Fibroblast of mammary gland (primary cell): Measurements from ENCODE around the gene PIM3.

Experiments used
- DNase-seq: peaks from one replicate; pipeline ENCODE4 v3.0.0-alpha.2; 2010; ENCODE audit warnings: low read depth
- H3K4me3 ChIP-seq: 2 replicates; pipeline ENCODE4 v1.5.1; 2011; ENCODE audit warnings: low read depth, mild to moderate bottlenecking, low read length, moderate library complexity; ENCODE audit not compliant: control insufficient read depth
- CTCF ChIP-seq: conservative IDR thresholded peaks from 2 replicates; pipeline ENCODE4 v1.5.1; 2011; ENCODE audit warnings: low read depth, low read length, inconsistent platforms; ENCODE audit not compliant: control insufficient read depth, insufficient read depth

Gene PIM3

DNA sequence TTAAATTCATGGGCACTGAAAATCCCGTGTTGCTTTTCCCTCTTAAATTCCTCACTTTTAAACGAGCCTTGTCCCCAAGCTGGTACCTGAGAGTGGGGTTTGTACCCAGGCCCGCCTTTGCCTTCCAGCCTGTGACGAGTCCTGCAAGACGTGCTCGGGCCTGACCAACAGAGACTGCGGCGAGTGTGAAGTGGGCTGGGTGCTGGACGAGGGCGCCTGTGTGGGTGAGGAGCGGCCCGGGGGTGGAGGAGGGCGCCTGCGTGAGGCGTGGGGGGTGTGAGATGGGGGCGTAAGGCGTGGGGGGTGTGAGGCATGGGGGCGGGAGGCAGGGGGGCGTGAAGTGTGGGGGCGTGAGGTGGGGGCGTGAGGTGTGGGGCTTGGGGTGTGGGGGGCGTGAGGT lies 38.1 kb upstream of the PIM3 start:
- no peak for DNase-seq
- no peak for TF ChIP-seq CTCF
- H3K4me3 ChIP-seq: no peak overlapping the region

GRCh38 chr22:49922926-49923325 lies 37.6 kb upstream of the PIM3 start:
- no peak for TF ChIP-seq CTCF
- no peak overlapping the region for H3K4me3 ChIP-seq
- no peak for DNase-seq

DNA sequence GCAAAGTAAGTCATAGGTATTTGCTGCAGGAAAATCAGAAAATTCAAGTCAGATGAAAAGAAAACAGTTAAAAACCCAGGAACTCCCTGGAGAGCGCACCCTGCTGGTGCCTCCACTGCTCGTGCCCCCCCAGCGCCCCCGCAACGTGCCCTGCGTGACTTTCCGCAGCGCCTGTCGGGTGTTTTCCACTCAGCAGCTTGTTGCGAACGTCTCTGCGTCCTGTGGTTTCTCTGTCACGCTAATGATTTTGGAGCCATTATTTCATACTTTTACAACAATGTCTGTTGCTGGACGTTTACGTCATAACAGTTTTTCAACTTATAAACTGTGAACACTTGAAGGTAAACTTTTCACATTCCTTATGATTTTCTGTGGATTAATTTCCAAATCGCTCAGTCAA lies 37.1 kb upstream of the PIM3 start:
- DNase-seq: no peak
- no peak for TF ChIP-seq CTCF
- no peak overlapping the region for H3K4me3 ChIP-seq

- H3K4me3 ChIP-seq: no peak overlapping the region
- no peak for DNase-seq
- TF ChIP-seq CTCF: no peak
These were observed 36.3 kb upstream of the PIM3 start for GRCh38 chr22:49924113-49924833.

DNA sequence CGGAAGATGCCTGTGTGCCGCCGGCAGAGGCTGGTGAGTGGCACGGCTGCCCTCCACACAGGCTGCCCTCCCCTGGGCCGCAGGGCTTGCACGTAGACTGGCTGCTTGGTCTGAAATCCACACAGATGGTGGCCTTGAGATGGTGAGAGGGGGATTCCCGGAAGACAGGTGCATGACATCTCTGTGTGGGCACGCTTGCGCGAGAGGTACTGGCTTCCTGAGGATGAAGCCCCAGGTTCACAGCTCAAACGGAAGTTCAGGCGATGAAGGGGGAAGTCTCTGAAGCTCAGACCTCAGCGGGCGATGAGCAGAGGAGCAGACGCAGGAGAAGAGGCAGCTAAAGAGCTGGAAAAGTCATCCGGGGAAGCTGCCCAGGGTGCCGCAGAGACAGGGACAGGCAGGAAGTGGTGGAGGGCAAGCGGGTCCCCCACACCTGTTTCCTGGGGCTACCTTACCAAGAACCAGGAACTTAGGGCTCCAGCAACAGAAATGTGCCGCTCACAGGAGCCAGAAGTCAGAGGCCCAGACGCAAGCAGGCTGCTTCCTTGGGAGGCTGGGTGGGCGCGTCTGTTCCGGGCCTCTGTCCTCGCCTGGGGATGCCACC lies 34.9 kb upstream of the PIM3 start:
- no peak for TF ChIP-seq CTCF
- no peak overlapping the region for H3K4me3 ChIP-seq
- no peak for DNase-seq

DNA sequence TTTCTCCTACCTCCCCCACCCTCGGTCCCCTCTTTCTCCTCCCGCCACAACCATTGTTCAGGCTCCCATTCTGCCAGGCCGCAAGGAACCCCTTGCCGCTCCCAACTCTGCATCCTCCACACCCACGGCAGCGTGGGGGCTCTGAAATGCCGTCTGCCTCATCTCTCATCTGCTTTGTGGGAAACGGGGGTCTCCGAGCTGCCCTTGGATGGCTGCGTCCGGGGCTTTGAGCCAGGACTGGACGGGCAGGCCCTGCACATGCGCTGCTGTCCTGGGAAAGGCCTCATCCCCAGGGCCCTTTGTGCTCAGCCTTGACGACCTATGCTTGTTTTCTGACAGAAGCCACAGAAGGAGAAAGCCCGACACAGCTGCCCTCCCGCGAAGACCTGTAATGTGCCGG lies 33.7 kb upstream of the PIM3 start:
- H3K4me3 ChIP-seq: no peak overlapping the region
- no peak for DNase-seq
- no peak for TF ChIP-seq CTCF
